T-helper 1 cell treated with Interleukin-12 subunit alpha and Interleukin-12 subunit beta and Interleukin-4 antibody, amounts not matched to agents 30 μg/mL and 1 μg/mL, for 36 hours (primary cell): ENCODE measurements around the gene IKZF3.
A peak's percentile ranks its signal among the peaks of the same experiment; 100 is the strongest.
"Not testable (repeated sequence)": the region's sequence is repeated elsewhere in the genome, so short reads cannot be mapped to it uniquely, and the experiment has no call there.

Experiments used
- H3K27ac Mint-ChIP-seq: one replicate; pipeline ENCODE4 v1.8.0; 2021; ENCODE audit warnings: mild to moderate bottlenecking, mixed read lengths
- H3K27me3 Mint-ChIP-seq: one replicate; pipeline ENCODE4 v1.8.0; 2021; ENCODE audit warnings: low read depth, mixed read lengths
- H3K36me3 Mint-ChIP-seq: one replicate; pipeline ENCODE4 v1.8.0; 2021; ENCODE audit warnings: low read depth, mixed read lengths
- H3K4me1 Mint-ChIP-seq: one replicate; pipeline ENCODE4 v1.8.0; 2021; ENCODE audit warnings: low read depth, mixed read lengths
- H3K4me3 Mint-ChIP-seq: one replicate; pipeline ENCODE4 v1.8.0; 2021; ENCODE audit warnings: mild to moderate bottlenecking, moderate library complexity, mixed read lengths
- H3K9me3 Mint-ChIP-seq: one replicate; pipeline ENCODE4 v1.8.0; 2021; ENCODE audit warnings: mixed read lengths

The IKZF3 gene

GRCh38 chr17:39769974-39770587 lies 94.0 kb downstream of the IKZF3 start:
- no peaks in the 10 kb centered on the region for H3K27me3 Mint-ChIP-seq
- H3K9me3 Mint-ChIP-seq, result peaks cover 5% of the 10 kb centered on the region
- H3K36me3 Mint-ChIP-seq, result peaks cover 52% of the 10 kb centered on the region
- peak overlapping the region; percentile 30 for H3K4me3 Mint-ChIP-seq
- H3K27ac Mint-ChIP-seq, result peak overlapping the region; percentile 80
- H3K4me1 Mint-ChIP-seq, result peaks cover 68% of the 10 kb centered on the region

DNA sequence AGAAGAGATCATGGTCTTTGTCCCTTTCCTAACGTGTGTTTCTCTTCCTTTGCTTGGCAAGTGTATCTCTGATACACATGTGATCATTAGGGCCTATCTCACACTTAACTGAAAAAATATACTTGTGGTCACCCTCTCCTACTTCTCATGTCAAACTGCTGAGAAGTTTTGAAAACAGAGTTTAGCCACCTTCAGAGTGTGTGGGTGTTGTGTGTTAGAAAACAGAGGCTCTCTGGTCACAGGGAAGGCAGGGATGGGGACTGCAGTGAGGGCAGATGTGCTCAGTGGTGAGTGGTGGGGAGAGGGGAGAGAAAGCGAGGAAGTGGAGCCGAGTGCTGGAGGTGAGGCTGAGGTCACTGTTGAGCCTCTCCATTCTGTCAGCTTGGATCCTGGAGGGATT lies 97.0 kb downstream of the IKZF3 start:
- H3K4me1 Mint-ChIP-seq, result peaks cover 52% of the 10 kb centered on the region
- peak overlapping the region; percentile 43 for H3K4me3 Mint-ChIP-seq
- H3K27ac Mint-ChIP-seq, result peak overlapping the region; percentile 62
- H3K36me3 Mint-ChIP-seq, result peaks cover 54% of the 10 kb centered on the region
- H3K27me3 Mint-ChIP-seq, result no peaks in the 10 kb centered on the region
- peaks cover 5% of the 10 kb centered on the region for H3K9me3 Mint-ChIP-seq

- Mint-ChIP-seq H3K4me3 (no peak overlapping the region), H3K4me1 (peaks cover 43% of the 10 kb centered on the region), H3K27ac (no peak overlapping the region), H3K9me3 (peaks cover 5% of the 10 kb centered on the region), H3K36me3 (peaks cover 50% of the 10 kb centered on the region), H3K27me3 (no peaks in the 10 kb centered on the region)
Measured at GRCh38 chr17:39765766-39766165, 98.3 kb downstream of the IKZF3 start.

DNA sequence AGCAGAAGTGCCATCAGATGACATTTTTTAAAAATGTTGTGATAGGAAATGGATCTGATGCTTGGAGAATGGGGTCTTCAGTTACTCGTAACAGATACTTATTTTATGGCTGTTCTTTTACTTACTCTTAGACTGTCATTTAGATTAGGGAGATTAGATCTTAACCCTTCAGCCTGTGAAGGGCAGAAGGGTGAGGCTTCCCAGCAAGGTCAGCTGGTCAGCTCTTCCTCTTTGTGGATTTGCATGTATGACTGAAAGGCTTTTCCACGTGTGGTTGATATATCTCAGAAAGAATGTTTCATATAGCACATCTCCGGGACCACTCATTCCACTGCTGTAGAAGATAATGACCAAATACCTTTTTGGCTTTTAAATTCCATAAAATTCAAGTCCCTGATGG lies 98.9 kb downstream of the IKZF3 start:
- Mint-ChIP-seq H3K4me3 (no peak overlapping the region), H3K4me1 (peaks cover 37% of the 10 kb centered on the region), H3K27me3 (no peaks in the 10 kb centered on the region), H3K36me3 (peaks cover 50% of the 10 kb centered on the region), H3K9me3 (peaks cover 5% of the 10 kb centered on the region), H3K27ac (no peak overlapping the region)

- not testable (repeated sequence) for H3K27ac Mint-ChIP-seq, H3K4me3 Mint-ChIP-seq, H3K27me3 Mint-ChIP-seq, H3K9me3 Mint-ChIP-seq
- Mint-ChIP-seq H3K4me1 (peaks cover 28% of the 10 kb centered on the region), H3K36me3 (peaks cover 52% of the 10 kb centered on the region)
Measured at GRCh38 chr17:39764171-39764570, 99.9 kb downstream of the IKZF3 start.

DNA sequence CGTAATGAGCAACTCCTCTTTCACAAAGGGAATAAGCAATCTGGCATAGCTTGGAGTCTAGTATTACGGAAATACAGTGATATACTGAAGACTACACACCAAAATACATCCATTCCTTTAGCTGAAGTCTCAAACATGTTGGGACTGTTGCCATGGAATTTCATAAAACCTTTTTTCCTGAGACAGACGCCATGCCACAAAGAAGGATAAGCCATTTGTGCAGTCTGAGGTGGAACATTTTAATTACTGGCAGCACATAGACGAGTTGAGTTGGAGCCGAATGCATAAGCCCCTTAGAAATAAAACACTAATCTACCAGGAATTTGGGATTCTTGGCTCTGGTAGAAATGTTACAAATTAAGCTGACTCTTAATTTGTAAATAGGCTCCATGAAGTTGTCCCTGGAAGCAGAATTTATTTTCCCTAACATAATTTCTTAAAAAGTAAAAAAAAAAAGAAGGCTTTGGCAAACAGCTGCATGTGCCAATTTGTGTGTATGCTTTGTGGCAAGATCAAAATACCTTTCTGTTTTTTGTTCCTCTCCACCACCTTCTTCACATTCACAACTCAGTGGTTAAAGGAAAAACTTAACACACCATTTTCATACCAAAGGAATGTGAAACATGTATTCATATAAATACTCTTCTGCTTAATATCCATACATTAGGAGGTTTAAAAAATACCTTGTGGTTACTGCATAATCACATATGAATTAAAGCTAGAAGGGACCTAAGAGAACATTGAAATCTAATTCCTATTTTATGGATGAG lies 100.9 kb downstream of the IKZF3 start:
- Mint-ChIP-seq H3K36me3 (peaks cover 47% of the 10 kb centered on the region), H3K27ac (no peak overlapping the region)

DNA sequence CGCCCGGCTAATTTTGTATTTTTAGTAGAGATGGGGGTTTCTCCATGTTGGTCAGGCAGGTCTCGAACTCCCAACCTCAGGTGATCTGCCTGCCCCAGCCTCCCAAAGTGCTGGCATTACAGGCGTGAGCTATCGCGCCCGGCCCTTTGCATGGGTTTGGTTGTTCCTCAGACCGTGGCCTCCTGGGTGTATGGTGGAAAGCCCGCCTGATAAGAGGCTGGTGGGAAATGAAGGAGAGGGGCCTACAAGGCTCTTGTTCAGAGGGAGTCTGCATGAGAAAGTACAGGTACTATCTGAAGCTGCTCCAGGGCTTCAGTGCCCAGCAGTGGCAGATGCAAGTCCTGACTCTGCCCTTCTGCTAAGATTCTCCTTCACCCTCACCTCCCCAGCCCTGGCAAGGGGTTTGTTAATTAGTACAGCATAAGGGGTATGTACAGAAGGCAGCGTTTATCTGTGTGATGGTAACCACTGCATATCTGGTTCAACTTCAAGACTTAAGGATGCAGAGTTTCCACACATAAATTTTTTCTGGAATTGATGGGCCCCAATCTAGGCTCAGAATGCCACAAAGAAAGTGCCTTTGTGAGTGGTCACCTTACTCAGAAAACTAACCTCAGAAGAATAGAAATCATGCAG lies 102.1 kb downstream of the IKZF3 start:
- Mint-ChIP-seq H3K36me3 (peaks cover 38% of the 10 kb centered on the region), H3K27me3 (no peaks in the 10 kb centered on the region), H3K4me3 (no peak overlapping the region)

More for the DNA sequence above, 100.9 kb downstream of the IKZF3 start:
- peaks cover 30% of the 10 kb centered on the region for H3K4me1 Mint-ChIP-seq
- H3K4me3 Mint-ChIP-seq, result no peak overlapping the region
- peaks cover 5% of the 10 kb centered on the region for H3K9me3 Mint-ChIP-seq
- H3K27me3 Mint-ChIP-seq, result no peaks in the 10 kb centered on the region

GRCh38 chr17:39759204-39759603 lies 104.9 kb downstream of the IKZF3 start:
- no peaks in the 10 kb centered on the region for H3K9me3 Mint-ChIP-seq
- H3K4me1 Mint-ChIP-seq, result peaks cover 43% of the 10 kb centered on the region
- H3K4me3 Mint-ChIP-seq, result no peak overlapping the region
- no peak overlapping the region for H3K27ac Mint-ChIP-seq
- H3K27me3 Mint-ChIP-seq, result no peaks in the 10 kb centered on the region
- H3K36me3 Mint-ChIP-seq, result peaks cover 15% of the 10 kb centered on the region

More for the DNA sequence above, 102.1 kb downstream of the IKZF3 start:
- Mint-ChIP-seq H3K27ac (no peak overlapping the region), H3K9me3 (peaks cover 5% of the 10 kb centered on the region), H3K4me1 (peaks cover 31% of the 10 kb centered on the region)

- Mint-ChIP-seq H3K36me3 (peaks cover 15% of the 10 kb centered on the region), H3K9me3 (no peaks in the 10 kb centered on the region), H3K4me1 (peaks cover 47% of the 10 kb centered on the region), H3K27ac (peak overlapping the region; percentile 80), H3K27me3 (no peaks in the 10 kb centered on the region), H3K4me3 (peak overlapping the region; percentile 17)
Measured at GRCh38 chr17:39757931-39758873, 105.9 kb downstream of the IKZF3 start.

DNA sequence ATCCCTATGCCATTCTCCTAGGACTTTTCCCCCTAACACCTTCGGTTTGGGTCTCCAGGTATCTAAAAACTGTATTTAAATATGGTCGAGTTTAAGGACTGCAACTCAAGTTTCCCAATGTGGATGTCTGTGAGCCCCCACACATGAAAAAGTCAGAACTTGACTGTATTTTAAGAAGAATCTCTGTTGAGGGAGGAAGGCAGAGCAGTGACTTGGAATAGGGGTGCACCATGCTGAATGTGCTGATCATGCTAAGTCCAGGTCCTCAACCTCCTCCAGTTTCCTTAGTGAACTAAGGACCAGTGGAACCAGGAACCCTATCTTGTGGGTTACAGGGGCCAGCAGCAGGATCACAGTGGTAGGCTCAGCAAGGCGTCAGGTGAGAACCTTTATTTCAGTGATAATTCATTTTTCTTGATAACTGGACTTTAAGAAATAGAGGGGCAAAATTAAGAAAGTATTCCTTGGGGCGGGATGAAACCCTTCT lies 106.9 kb downstream of the IKZF3 start:
- H3K4me3 Mint-ChIP-seq, result peak overlapping the region; percentile 32
- H3K27ac Mint-ChIP-seq, result peak overlapping the region; percentile 80
- no peaks in the 10 kb centered on the region for H3K9me3 Mint-ChIP-seq
- no peaks in the 10 kb centered on the region for H3K27me3 Mint-ChIP-seq
- peaks cover 9% of the 10 kb centered on the region for H3K36me3 Mint-ChIP-seq
- peaks cover 48% of the 10 kb centered on the region for H3K4me1 Mint-ChIP-seq

GRCh38 chr17:39756380-39757079 lies 107.6 kb downstream of the IKZF3 start:
- H3K36me3 Mint-ChIP-seq, result peaks cover 9% of the 10 kb centered on the region
- H3K4me1 Mint-ChIP-seq, result peaks cover 50% of the 10 kb centered on the region
- H3K27ac Mint-ChIP-seq, result peak overlapping the region; percentile 80
- peak overlapping the region; percentile 41 for H3K4me3 Mint-ChIP-seq
- no peaks in the 10 kb centered on the region for H3K9me3 Mint-ChIP-seq
- no peaks in the 10 kb centered on the region for H3K27me3 Mint-ChIP-seq

DNA sequence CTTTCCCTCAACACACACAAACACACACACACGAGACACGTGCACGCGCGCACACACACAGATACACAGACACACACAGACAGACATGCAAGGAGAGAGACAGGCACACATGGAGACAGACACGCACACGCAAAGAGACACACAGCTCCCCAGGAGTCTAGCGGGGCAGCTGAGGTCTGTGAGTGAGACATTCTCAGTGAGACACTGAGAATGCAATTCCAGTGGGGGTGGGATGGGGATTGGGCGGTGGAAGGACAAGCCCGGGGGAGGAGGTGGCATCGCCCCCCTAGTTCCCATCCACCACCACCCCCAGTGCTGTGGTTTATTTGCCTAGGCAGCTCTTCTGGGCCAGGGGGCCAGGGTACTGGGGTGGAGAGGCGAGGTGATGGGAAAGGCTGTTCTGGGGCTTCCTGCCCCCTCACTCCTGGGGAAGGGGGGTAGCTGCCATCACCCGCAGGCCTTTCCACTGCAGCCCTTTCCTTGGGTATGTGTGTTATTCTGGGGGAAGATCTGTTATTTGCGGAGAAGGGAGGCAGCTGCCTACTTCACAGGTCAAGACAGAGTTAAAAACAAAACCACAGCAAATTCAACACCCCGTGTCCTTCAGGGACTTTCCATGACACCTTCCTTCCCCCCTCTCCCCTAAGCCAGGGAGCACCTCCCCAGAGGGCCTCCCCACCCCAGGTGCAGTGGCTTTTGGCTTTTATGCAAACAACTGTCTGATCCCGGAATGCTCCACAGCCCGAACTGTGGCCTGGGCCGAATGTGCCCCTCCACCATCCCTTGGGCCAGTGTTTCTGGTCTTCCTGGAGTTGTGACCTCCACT lies 108.3 kb downstream of the IKZF3 start:
- H3K4me1 Mint-ChIP-seq, result peaks cover 47% of the 10 kb centered on the region
- H3K36me3 Mint-ChIP-seq, result peaks cover 6% of the 10 kb centered on the region

More for the DNA sequence above, 108.3 kb downstream of the IKZF3 start:
- peak overlapping the region; percentile 80 for H3K27ac Mint-ChIP-seq
- H3K27me3 Mint-ChIP-seq, result no peaks in the 10 kb centered on the region
- no peaks in the 10 kb centered on the region for H3K9me3 Mint-ChIP-seq
- H3K4me3 Mint-ChIP-seq, result peak overlapping the region; percentile 60
